GM18861 (cell line): ENCODE data around the gene ZNF821.
"Not testable (repeated sequence)": the region's sequence is repeated elsewhere in the genome, so short reads cannot be mapped to it uniquely, and the experiment has no call there.

Source experiments
- ATAC-seq: cut with Tn5 transposase; IDR thresholded peaks from one replicate; pipeline ENCODE4 v1.9.1; 2021; ENCODE audit not compliant: unreplicated experiment

Gene ZNF821

DNA sequence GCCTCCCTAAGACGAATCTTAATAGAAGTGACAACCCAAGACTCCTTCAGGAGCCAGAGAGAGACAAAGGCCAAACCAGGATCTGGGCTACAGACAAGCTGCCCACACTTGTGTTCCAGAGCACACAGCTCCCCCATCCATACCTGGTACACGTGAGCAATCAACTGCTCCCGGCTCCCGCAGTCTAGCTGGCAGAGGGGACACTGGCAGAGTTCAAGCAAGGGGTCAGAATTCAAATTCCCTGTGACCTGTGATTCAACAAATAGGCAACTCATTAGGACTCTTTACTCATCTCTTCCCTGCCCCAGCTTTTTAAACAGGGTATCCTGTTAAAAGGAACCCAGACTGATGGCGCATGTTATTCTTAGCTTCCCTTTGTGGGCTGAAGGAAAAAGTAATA is 20.0 kb downstream of the ZNF821 start:
- ATAC-seq: no peak

DNA sequence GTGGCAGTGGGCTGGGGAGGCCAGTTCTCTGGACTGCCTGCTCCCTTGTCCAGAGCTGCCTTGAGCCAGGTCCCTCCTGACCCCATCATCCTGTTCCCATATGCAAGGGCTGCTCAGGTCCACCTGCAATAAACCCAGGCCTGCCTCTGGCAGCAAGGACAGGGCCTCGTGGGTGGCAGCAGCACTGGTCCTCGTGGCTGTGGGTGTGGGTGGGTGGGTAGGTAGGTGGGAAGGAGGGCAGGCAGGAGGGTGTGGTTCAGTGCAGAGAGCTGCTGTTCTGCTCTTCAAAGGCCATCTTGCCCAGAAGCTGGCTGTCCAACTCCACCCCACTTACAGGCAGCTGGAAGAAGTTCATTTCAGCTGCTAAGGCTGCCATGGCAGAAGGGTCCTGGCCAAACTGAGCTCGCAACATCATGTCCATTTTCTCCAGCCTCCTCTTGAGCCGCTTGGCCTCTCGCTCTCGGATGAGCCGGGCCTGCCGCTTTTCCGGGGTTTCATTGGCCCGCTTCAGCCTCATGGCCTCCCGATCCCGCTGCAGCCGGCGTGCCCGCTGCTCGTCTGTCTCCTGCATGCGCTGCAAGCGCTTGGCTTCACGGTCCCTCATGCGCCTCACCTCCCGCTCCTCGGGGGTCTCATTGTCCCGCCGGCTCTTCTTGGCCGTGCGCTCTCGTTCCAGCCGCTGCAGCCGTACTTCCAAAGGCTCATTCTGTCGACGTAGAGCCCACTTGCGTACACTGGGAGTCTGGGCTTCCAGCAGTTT is 24.0 kb downstream of the ZNF821 start:
- no peak for ATAC-seq

DNA sequence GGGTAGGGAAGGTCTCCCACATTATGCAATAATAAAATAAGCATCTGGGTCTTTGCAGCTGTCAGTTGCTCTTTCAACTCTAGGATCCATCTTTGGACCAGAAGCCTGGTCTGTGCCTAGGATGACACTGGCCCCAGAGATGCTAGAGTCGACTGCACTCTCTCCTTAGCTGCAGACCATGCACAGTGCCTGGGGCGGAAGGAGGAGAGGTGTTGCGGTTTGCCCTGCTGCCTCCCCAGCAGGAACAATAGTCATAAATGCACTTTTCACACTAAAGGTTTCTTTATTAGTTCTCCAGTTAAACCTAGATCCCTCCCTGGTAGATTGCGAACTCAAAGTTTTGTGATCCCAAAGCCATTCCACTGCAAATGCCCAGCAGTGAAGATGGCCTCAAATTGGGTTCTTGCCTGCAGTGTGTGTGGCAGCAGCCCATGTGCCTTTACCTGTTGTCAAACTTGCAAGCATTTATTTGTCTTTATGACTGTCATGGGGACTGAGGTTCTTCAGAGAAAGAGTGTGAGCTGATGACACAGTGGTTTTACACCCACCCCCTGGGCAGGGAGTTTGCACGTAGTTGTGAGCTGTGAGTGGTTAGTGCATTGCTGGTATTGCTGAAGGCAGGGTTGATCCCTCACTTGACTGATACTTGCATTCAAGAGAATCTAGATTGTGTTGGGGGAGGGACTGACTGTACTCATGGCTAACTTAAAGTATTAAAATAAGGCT is 27.9 kb downstream of the ZNF821 start:
- ATAC-seq: no peak

DNA sequence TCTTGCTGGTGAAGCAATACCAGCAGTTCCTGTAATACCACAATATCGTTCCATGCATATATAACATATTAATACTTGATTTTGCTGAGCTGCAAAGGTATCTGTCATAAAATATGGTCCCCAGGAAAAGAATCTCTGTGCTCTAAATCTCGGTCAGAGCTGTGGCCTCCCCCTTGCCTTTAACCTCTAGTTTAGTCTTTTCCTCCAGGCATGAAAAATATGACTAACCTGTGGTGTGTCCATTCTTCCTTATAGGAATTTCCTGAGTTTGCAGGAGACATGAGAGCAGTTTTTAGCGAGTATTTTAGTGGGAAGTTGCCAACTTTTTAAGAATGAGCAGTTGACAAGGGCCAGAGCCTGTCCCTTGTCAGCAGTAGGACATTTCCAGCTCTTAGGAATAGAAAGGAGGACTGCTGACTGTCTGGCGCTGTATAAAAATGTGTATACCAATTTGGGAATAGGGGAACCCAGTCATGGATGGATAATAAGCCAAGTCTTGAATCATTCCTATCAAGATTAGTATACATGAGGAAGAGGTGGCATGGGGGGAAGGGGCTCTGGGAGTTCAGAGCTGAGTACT is 29.5 kb downstream of the ZNF821 start:
- ATAC-seq: no peak

DNA sequence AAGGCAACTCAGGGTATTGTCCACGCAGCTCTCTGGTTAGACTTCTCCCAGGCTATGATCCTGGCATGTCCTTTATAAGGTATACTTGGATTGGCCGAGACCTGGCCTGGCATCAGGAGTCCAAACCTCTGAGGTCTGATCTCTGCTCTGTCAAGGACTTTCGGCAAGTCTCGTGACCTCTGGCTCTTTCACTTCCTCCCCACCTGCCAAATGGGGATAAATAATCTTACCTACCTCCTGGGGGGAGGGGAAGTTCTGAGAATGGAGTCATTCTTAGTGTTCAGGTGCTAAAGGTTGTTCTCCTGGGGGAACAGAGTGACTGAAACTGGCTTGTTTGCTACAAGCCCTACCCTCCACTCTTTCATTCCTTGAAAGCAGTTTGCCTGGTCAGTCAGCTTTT is 30.6 kb downstream of the ZNF821 start:
- peak; percentile 80 for ATAC-seq

DNA sequence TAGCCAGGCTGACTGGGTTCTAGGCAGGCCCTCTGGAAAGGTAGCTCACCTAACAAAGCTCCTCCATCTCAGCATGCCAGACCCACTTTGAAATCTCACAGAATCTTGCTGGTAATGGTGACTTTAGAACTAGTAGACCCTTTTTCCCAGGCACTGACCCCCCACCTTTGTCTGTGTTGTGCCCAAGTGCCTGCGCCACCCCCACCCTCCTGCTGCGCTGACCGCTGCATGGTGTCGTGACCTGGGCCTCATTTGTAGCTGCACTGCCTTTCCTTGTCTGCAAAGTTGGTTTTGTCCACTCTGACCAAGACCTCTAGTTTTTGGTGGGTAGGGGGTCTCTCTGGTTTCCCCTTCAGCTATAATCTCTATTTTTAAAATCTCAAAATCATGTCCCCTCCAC is 31.4 kb downstream of the ZNF821 start:
- ATAC-seq: no peak

DNA sequence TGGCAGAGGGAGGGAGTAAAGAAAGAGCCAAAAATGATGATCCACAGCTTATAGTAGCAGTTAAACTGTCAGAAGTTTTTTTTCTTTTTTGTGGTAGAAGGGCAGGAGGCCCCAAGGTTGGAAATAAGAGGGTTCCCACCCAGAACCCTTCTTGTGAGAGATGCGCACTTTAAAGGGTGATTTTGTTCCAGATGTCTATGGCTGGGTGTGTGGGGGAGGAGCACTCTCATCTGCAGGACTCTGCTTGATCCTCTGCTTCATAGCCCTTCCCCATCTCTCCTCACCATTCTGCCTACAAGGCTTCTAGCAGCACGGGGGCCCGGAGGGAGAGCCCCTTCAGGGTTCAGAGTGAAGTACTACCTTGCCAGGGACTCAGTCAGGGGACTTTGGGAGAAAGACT is 31.8 kb downstream of the ZNF821 start:
- ATAC-seq: no peak

DNA sequence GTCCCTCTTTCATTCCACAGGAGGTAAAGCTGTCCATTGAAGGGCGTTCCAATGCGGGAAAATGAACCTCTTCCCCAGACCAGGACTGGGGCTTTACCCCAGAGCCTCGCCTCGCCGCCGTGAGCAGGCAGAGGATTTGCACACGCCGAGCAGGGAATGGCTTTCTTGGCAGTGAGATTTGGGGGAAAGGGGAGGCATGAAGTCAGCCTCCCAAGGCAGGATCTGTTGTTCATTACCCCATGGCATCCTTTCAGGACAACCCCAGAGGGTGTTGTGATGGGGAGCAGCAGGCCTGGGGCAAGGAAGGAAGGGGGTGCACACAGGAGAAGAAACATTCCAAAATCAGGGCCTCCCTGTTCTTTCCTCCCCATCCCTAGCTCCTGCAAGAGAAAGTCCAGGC is 32.2 kb downstream of the ZNF821 start:
- no peak for ATAC-seq

DNA sequence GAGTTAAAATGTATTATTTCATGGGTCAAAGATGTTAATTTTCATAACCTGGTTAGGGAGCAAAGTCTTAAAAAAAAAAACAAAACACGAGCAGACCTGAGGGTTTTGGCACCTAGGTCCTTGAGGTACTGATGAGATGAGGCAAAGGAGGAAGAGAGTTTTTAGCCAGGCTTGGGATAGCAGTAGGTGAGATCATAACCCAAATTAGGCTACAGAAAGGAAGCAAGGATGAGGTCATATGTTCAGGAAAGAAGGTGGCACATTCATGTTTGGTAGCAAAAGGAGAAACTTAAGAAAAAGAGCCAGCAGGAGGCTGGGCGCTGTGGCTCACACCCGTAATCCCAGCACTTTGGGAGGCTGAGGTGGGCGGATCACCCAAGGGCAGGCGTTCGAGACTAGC is 35.4 kb downstream of the ZNF821 start:
- no peak for ATAC-seq

DNA sequence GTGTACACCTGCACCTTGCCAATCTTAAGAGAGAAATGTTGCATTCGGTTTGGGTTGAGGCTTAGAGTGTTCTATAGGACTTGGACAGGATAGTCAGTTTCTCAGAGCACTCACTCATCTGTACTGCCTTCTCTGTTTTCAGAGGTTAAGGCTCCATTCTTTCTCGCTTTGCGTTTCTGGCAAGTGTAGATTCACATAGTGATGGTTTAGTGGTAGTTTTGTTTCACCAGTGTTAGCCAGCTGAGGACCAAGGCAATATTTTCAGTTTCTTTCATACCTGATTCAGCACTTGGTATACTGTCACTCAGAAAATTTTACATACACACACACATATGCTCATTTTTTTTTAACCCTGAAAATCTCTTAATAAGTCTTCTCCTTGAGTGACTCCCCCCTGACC is 36.9 kb downstream of the ZNF821 start:
- ATAC-seq: no peak

DNA sequence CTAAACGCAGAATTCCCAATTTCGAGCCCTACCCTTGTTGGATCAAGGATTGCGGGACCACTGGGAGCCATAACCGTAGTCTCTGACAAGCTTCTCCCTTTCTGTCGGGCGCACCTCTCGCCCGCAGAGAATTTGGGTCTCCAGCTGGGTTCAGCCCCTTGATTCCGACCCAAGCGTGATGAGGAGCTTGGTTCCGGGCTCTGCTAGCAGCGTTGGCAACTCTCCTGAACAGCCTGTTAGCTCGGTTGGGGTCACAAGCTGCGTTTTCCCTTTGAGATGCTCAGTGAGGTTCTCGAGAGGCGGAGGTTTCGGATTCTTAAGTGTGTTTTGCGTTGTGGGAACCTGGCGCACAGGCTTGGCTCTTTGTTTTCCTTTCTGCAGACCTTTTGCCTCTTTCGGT is 37.6 kb downstream of the ZNF821 start:
- ATAC-seq: no peak

DNA sequence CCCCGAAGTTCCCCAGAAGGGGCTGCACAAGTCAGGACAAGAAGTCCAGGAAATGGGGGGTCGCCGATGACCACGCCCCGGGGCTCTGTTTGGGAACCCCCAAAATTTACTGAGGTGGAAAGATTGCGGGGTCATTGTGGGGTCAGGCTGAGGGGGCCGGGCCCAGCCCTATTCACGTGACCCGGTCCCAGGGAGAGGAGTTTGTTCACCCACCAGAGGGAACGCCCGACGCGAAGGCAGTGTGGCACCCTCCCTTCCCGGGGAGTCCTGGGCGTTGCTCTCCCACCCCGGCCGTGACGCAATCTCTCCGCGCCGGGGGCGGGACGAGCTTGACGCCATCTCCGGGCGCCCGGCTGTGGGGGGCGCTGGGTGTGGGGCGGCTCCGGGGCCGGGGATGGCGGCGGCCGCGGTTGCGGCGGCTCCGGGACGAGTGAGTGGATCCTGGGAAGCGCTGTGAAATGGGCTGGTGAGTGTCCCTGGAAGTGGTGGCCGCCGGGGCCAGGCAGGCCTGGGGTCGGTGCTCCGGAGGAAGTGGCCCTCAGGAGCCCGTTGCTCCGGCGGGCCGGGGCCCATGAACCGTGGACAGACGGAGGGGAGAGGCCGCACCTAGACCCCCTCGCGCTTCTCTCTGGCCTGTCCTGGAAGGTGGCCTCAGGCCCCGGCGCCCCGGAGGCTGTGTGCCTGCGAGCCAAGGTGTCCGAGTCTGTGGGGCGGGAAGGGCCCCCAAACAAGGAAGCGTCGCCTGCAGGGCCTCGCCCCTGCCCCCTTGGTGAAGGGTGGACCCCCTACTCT is 38.1 kb downstream of the ZNF821 start, which contains the start of gene ATXN1L:
Gene ATXN1L (plus strand): TSS at position 338 of the 792 bp plus-strand sequence. CDS start 3,765 bp downstream, outside the sequence.
- ATAC-seq: peak; percentile 51

DNA sequence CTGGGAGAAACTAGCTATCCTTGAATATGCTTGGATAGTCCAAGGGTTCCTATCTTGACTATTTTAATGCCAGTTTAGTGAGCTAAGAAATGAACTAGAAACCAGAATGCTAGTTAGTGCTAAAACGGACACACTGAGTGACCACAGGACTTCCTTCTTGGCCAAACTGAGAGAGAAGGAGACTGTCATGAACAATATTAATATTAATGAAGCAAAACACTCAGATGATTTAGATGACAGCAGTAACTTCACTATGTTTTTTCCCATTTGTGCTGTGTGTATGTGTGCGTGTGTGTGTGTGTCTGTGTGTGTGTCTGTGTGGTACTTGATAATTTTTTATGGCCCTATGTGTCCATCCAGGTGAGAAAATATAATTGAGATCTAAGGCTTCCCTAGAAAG is 40.4 kb downstream of the ZNF821 start:
- peak; percentile 35 for ATAC-seq

DNA sequence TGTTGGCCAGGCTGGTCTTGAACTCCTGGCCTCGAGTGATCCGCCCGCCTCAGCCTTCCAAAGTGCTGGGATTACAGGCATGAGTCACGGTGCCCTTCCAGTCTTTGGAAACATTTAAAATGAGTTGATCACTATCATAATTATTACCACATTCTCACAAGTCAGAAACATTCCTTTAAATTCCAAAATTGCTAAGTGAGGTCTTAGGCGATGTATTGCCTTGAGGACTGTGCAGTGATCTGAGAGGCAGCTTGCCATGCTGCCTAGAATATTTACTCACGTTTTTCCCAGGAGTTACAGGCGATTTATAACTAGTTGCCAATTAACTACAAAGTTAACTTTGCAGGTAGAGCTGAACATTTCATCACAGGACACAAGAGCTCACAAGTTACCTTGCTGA is 43.9 kb downstream of the ZNF821 start:
- ATAC-seq: no peak

DNA sequence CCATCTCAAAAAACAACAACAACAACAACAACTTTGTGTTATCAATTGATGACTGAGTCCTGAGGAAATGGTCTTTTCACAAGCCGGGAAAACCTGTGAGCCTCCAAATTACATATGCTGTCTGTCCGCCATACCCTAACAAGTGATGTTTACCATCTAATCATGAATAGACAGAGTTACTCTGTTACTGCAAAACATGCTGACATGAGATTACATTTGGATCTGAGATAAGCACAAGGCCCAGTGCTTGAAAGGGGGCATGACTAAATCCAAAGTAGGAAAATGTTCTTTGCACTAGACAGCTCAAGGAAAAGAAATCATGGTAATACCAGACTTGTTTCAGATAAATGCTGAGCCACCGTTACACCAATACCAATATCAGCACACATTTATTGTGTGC is 46.8 kb downstream of the ZNF821 start:
- no peak for ATAC-seq

DNA sequence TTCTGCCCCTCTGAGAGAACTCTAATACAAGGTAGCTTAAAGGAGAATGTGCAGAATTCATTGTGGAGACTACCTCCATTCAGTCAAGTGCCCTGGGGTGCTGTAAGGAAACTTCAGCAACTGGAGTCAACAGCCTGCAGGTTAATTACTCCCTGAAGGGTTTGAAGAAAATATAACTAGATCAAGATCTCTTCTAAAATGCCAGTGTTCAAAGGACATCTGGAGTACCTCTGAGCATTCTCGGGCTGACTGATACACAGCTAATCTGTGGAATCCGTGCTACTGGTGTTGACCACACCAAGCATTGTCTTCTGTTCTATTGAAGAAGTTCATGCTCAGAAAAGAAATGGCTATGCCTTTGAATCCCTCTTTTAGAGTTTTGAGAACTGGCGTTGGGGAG is 49.7 kb downstream of the ZNF821 start:
- no peak for ATAC-seq

DNA sequence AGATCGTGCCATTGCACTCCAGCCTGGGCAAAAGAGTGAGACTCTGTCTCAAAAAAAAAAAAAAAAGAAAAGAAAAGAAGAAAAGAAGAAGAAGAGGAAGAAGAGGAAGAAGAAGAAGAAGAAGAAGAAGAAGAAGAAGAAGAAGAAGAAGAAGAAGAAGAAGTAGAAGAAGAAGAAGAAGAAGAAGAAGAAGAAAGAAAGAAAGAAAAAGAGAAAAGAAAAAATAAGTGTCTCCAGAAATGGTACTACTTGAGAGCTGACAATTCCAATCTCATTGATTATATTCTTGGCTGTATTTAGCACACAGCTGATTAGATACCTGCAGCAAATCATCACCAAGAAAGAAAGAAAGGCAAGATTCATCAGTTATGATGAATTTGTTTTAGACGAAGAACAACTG is 51.9 kb downstream of the ZNF821 start:
- ATAC-seq: not testable (repeated sequence)

DNA sequence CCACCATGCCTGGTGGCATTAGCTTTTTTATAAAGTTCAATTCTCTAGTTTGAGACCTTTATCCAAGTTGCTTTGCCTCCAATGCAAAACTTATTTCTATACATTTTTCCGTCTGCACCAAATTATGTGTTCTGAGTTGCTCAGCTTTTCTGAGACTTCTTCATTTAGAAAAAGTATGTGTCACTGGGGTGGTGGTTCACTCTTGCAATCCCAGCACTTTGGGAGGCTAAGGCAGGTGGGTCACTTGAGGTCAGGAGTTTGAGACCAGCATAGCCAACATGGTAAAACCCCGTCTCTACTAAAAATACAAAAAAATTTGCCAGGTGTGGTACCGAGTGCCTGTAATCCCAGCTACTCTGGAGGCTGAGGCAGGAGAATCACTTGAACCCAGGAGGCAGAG is 52.3 kb downstream of the ZNF821 start:
- not testable (repeated sequence) for ATAC-seq

DNA sequence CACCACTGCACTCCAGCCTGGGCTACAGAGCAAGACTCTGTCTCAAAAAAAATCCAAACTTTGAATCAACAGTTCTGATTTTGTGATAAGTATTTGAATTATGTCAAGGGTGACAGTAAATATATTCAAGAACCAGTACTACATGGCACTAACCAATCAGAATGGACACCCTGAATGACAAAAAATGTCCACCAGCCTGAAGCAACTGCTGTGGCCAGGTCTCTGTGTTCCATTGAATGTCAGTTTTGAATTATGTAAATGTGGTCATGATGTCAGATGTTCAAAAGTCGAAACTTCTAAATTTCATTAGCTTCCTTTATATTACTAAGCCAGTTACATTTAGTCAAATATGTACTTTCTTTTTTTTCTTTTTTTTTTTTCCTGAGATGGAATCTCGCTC is 53.6 kb downstream of the ZNF821 start:
- ATAC-seq: no peak

DNA sequence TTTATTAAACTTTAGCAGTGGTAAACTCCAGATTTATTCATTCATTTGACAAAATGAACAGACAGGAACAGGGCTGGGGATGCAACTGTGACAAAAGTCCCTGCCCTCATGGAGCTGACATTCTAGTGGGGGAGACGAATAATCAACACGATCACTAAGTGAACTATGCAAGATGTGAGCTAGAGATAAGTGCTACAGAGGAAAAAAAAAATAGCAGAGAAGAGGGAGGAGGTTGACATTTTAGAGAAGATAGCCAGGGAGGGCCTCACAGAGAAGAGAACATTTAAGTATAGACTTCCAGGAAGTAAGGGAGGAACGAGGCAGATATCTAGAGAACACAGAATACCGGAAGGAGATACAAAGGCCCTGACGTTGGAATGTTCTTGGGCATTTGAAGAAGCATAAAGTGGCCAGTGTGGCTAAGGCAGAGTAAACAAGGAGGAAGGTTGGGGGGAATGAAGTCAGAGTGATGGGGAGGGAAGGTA is 57.4 kb downstream of the ZNF821 start:
- ATAC-seq: no peak

DNA sequence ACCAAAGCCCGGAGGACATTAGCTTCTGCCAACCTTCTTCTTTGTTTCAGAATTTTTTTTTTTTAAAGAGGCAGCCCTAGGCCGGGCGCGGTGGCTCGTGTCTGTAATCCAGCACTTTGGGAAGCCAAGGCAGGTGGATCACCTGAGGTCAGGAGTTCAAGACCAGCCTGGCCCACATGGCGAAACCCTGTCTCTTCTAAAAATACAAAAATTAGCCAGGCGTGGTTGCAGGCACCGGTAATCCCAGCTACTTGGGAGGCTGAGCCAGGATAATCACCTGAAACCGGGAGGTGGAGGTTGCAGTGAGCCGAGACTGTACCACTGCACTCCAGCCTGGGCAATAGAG is 66.9 kb downstream of the ZNF821 start:
- ATAC-seq: not testable (repeated sequence)
